Stimulated activated CD4-positive, alpha-beta T cell treated with anti-CD3 and anti-CD28 coated beads, TNF-alpha, amount 100 ng/mL, for 4 hours (primary cell): ENCODE measurements around the gene GLT6D1.

ENCODE experiments used
- DNase-seq, 3 experiments: peaks; one replicate each; pipeline ENCODE4 v3.0.0-alpha.2; 2020; ENCODE audit warnings: low read depth in 3 of 3

The GLT6D1 gene

GRCh38 chr9:135584934-135585333 lies 54.4 kb downstream of the GLT6D1 start:
- no peak for DNase-seq

GRCh38 chr9:135584371-135584770 lies 55.0 kb downstream of the GLT6D1 start:
- no peak for DNase-seq

- no peak for DNase-seq
Measured at GRCh38 chr9:135583688-135584011, 55.7 kb downstream of the GLT6D1 start.

- no peak for DNase-seq
Measured at GRCh38 chr9:135582966-135583687, 56.2 kb downstream of the GLT6D1 start.

- no peak for DNase-seq
Measured at GRCh38 chr9:135582541-135582940, 56.8 kb downstream of the GLT6D1 start.

GRCh38 chr9:135581636-135582426 lies 57.5 kb downstream of the GLT6D1 start:
- DNase-seq, result no peak

GRCh38 chr9:135580664-135581380 lies 58.5 kb downstream of the GLT6D1 start:
- DNase-seq, result no peak

GRCh38 chr9:135579889-135580660 lies 59.3 kb downstream of the GLT6D1 start:
- DNase-seq, result no peak

GRCh38 chr9:135579356-135579755 lies 60.0 kb downstream of the GLT6D1 start:
- DNase-seq, result no peak

- DNase-seq, result no peak
Measured at GRCh38 chr9:135577256-135577655, 62.1 kb downstream of the GLT6D1 start.

- no peak for DNase-seq
Measured at GRCh38 chr9:135575995-135576631, 63.2 kb downstream of the GLT6D1 start.

- DNase-seq, result no peak
Measured at GRCh38 chr9:135574943-135575342, 64.4 kb downstream of the GLT6D1 start.

GRCh38 chr9:135574331-135574730 lies 65.0 kb downstream of the GLT6D1 start:
- no peak for DNase-seq
